ENCODE results near the gene LRRC25.

DNA sequence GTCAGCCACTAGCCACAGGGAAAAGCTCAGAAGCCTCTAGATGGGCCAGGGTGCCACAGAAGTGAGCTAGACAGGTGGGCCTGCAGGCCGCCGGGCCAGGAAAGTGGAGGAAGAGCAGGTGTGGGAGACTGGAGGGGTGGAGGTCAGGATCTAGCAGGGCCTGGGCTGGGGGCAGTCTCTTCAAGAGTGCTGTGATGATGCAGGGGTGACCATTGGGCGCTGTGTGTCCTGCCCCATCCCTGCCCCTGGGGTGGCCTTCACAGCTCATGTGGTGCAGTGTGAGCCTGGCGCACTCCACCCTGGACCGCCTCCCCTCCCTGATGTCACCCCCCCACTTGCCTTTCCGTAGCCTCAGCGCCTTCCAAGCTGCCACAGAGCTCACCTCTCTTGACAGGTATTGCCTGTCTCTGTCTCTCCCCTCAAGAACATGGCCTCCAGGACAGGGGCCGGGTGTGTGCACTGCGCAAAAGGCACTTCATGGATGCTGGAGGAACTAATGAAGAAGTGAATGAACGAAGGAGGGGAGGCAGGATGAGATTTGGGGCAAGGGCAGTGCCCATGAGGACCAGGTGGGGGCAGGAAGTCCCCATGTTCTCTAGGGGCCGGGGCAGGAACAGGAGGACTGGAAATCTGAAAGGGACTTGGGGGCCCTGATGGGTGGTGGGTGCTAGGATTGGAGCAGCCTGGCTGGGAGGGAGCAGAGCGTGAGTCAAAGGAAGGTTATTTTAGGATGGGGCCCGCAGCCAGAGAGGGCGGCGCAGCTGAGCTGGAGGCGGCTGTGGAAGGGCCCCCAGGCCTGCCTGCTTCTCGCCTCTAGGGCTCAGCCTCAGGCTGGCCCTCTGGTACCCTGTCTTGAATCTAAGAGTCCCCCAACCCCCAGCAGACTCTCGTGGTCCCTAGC is 28.3 kb upstream of the LRRC25 start:
- TF ChIP-seq, protein P1, sequence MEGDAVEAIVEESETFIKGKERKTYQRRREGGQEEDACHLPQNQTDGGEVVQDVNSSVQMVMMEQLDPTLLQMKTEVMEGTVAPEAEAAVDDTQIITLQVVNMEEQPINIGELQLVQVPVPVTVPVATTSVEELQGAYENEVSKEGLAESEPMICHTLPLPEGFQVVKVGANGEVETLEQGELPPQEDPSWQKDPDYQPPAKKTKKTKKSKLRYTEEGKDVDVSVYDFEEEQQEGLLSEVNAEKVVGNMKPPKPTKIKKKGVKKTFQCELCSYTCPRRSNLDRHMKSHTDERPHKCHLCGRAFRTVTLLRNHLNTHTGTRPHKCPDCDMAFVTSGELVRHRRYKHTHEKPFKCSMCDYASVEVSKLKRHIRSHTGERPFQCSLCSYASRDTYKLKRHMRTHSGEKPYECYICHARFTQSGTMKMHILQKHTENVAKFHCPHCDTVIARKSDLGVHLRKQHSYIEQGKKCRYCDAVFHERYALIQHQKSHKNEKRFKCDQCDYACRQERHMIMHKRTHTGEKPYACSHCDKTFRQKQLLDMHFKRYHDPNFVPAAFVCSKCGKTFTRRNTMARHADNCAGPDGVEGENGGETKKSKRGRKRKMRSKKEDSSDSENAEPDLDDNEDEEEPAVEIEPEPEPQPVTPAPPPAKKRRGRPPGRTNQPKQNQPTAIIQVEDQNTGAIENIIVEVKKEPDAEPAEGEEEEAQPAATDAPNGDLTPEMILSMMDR (IDR thresholded peaks at IDR 0.05; ENCODE audit: poor library complexity, severe bottlenecking): no peak
- TF ChIP-seq EP300 (conservative IDR thresholded peaks at IDR 0.05; ENCODE audit: poor library complexity, severe bottlenecking) (no peak), EZH2 (IDR thresholded peaks at IDR 0.05; ENCODE audit: borderline replicate concordance, insufficient read depth, low read length, poor library complexity, severe bottlenecking) (no peak), TAF1 (IDR thresholded peaks at IDR 0.05; ENCODE audit: low read depth) (no peak), POLR2AphosphoS5 (IDR thresholded peaks at IDR 0.05) (no peak), RAD21 (conservative IDR thresholded peaks at IDR 0.05) (no peak)
- TF ChIP-seq, protein P2, sequence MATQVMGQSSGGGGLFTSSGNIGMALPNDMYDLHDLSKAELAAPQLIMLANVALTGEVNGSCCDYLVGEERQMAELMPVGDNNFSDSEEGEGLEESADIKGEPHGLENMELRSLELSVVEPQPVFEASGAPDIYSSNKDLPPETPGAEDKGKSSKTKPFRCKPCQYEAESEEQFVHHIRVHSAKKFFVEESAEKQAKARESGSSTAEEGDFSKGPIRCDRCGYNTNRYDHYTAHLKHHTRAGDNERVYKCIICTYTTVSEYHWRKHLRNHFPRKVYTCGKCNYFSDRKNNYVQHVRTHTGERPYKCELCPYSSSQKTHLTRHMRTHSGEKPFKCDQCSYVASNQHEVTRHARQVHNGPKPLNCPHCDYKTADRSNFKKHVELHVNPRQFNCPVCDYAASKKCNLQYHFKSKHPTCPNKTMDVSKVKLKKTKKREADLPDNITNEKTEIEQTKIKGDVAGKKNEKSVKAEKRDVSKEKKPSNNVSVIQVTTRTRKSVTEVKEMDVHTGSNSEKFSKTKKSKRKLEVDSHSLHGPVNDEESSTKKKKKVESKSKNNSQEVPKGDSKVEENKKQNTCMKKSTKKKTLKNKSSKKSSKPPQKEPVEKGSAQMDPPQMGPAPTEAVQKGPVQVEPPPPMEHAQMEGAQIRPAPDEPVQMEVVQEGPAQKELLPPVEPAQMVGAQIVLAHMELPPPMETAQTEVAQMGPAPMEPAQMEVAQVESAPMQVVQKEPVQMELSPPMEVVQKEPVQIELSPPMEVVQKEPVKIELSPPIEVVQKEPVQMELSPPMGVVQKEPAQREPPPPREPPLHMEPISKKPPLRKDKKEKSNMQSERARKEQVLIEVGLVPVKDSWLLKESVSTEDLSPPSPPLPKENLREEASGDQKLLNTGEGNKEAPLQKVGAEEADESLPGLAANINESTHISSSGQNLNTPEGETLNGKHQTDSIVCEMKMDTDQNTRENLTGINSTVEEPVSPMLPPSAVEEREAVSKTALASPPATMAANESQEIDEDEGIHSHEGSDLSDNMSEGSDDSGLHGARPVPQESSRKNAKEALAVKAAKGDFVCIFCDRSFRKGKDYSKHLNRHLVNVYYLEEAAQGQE (IDR thresholded peaks at IDR 0.05; ENCODE audit: borderline replicate concordance): no peak

All from neural cell (in vitro differentiated cells).